Ammon's horn (tissue), 1 donor: ENCODE measurements around the gene SPESP1.

ENCODE experiments used
- DNase-seq: peaks from one replicate; pipeline ENCODE4 v3.0.0-alpha.2; 2016; ENCODE audit warnings: low spot score

SPESP1 gene

GRCh38 chr15:68992696-68993095 lies 62.4 kb downstream of the SPESP1 start:
- DNase-seq: no peak

GRCh38 chr15:68993276-68993675 lies 63.0 kb downstream of the SPESP1 start:
- DNase-seq: no peak

GRCh38 chr15:68994149-68994548 lies 63.8 kb downstream of the SPESP1 start:
- no peak for DNase-seq

- no peak for DNase-seq
These were observed 64.8 kb downstream of the SPESP1 start for GRCh38 chr15:68994981-68995761.
